T-helper 17 cell (primary cell): Measurements from ENCODE around the gene FLT4. TPM values are rescaled to one million over a fixed set of nuclear protein-coding genes. Genes with fewer than 3 reads are reported as not detected.
"Not testable (repeated sequence)": the region's sequence is repeated elsewhere in the genome, so short reads cannot be mapped to it uniquely, and the experiment has no call there.

Experiments used
- ATAC-seq: fragments of 150-1000 bp; cut with Tn5 transposase; 2 replicates; pipeline ENCODE4 v1.10.0; 2021; ENCODE audit warnings: mild to moderate bottlenecking, moderate library complexity
- DNase-seq, 3 donors: peaks; one replicate each; pipeline versions ENCODE4 v3.0.0 to v3.0.0-alpha.2; 2020 to 2021
- H3K9me3 ChIP-seq: one replicate; pipeline ENCODE4 v1.7.0; 2013; ENCODE audit warnings: low read length, mild to moderate bottlenecking; ENCODE audit not compliant: control insufficient read depth, poor library complexity, severe bottlenecking
- H3K27ac Mint-ChIP-seq: one replicate; pipeline ENCODE4 v1.8.0; 2022; ENCODE audit warnings: mild to moderate bottlenecking, moderate library complexity, mixed read lengths
- H3K27me3 Mint-ChIP-seq: one replicate; pipeline ENCODE4 v1.8.0; 2022; ENCODE audit warnings: mixed read lengths
- H3K36me3 Mint-ChIP-seq: one replicate; pipeline ENCODE4 v1.8.0; 2022; ENCODE audit warnings: low read depth, mixed read lengths
- H3K4me1 Mint-ChIP-seq: one replicate; pipeline ENCODE4 v1.8.0; 2022; ENCODE audit warnings: mild to moderate bottlenecking, mixed read lengths
- H3K4me3 Mint-ChIP-seq: one replicate; pipeline ENCODE4 v1.8.0; 2022; ENCODE audit warnings: mild to moderate bottlenecking, moderate library complexity, mixed read lengths
- total RNA-seq, 4 donors: library from RNA in 2 of 4; stranded (reverse) in 2 of 4; gene quantifications; one replicate each; pipeline ENCODE4 v1.2.3 and lab custom pipeline; 2022 to 2026

FLT4 gene
- total RNA-seq, 2 donors from 2014 or later: 0.57 to 1.5 TPM

DNA sequence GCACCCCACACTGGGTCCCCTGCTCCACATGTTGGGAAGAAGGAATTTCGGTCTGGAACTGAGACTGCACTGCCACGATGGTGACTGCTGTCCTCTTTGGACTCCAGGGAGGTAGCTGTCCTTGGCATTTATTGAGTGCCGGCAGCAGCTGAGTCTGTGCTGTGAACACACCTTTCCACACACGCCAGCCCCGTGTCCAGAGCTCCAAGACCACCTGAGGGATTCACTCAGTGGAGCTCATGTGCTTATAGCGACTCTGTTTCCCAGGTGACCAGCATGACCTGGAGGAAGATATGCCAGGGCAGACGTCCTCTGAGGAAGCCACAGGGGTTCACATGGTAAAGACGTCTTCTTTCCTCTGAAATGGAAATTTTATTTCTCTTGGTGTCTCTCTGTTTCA is 33.2 kb upstream of the FLT4 start:
- ATAC-seq (no peak), DNase-seq (no peak)
- no peaks in the 10 kb centered on the region for H3K9me3 ChIP-seq
- Mint-ChIP-seq H3K4me3 (no peak overlapping the region), H3K36me3 (peaks cover 3% of the 10 kb centered on the region), H3K27ac (no peak overlapping the region), H3K27me3 (peaks cover 51% of the 10 kb centered on the region), H3K4me1 (peaks cover 4% of the 10 kb centered on the region)

DNA sequence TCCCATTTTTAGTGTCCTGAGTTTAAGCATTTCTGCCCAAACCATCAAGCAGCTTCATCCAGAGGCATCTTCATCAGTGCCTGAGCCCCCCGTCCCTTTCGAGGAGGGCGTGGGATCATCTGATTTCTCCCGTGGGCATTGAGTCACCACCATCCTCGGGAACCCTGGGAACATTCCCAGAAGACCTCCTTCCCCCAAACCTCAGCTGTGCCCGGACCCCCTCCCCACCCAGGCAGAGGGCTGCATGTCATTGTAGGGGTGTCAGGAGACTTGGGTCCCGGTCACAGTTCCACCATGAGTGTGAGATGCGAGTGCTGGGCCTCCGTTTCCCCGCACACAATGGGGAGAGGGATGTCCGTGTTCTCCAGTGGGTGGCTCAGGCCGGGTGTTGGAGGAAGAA is 32.6 kb upstream of the FLT4 start:
- H3K36me3 Mint-ChIP-seq: not testable (repeated sequence)

GRCh38 chr5:180678319-180678718 is 28.9 kb upstream of the FLT4 start:
- H3K4me3 Mint-ChIP-seq, H3K4me1 Mint-ChIP-seq, ATAC-seq, H3K9me3 ChIP-seq, DNase-seq, H3K36me3 Mint-ChIP-seq, H3K27ac Mint-ChIP-seq: not testable (repeated sequence)
- H3K27me3 Mint-ChIP-seq: peaks cover 54% of the 10 kb centered on the region

More for the DNA sequence above, 32.6 kb upstream of the FLT4 start:
- H3K27ac Mint-ChIP-seq, H3K9me3 ChIP-seq, H3K4me1 Mint-ChIP-seq, H3K4me3 Mint-ChIP-seq, DNase-seq, ATAC-seq: not testable (repeated sequence)
- H3K27me3 Mint-ChIP-seq: peaks cover 55% of the 10 kb centered on the region

- Mint-ChIP-seq H3K36me3 (peaks cover 7% of the 10 kb centered on the region), H3K4me1 (peaks cover 4% of the 10 kb centered on the region), H3K27ac (no peak overlapping the region), H3K27me3 (peaks cover 45% of the 10 kb centered on the region), H3K4me3 (no peak overlapping the region)
- H3K9me3 ChIP-seq: no peaks in the 10 kb centered on the region
- ATAC-seq: no peak
- DNase-seq: no peak
Observed at GRCh38 chr5:180675036-180675635, 25.7 kb upstream of the FLT4 start.

GRCh38 chr5:180674090-180674475 is 24.7 kb upstream of the FLT4 start:
- Mint-ChIP-seq H3K4me1 (peaks cover 12% of the 10 kb centered on the region), H3K27me3 (peaks cover 37% of the 10 kb centered on the region)
- ATAC-seq, DNase-seq, H3K27ac Mint-ChIP-seq, H3K9me3 ChIP-seq, H3K4me3 Mint-ChIP-seq, H3K36me3 Mint-ChIP-seq: not testable (repeated sequence)

DNA sequence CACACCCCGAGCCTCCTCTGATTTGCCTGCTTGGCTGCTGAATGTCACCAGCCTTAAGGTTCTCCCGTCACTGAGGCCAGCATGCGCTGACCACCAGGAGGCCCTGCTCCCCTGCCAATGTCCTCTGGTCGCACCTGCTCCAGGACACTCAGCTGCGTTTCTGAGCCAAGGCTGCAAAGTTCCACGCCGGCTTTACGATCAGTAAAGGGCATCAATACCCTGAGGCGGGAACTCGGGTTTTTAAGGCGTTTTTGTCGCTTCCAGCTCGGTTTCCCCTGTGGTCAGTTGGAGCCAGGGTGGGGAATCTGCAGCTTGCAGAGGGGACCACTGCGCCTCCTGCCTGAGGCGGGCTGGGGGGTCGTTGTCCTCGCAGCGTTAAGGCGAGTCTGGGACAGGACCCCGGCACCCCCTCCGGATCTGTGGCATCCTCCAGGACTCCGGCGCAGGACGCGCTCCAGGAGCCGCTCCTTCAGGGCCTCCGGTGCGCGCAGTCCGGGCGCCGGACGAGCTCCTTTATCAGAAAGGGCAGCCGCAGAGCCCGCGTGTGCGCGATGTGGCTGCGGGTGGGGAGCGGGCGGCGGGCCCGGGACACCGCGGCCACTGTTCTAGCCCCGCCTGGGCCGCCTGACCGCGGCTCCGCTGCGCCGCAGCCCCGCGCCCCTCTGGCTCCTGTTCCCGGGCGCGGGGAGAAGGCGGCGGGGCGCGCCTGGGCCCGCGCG is 24.1 kb upstream of the FLT4 start:
- Mint-ChIP-seq H3K27me3 (peaks cover 41% of the 10 kb centered on the region), H3K4me1 (peaks cover 12% of the 10 kb centered on the region), H3K36me3 (peaks cover 4% of the 10 kb centered on the region), H3K4me3 (no peak overlapping the region), H3K27ac (no peak overlapping the region)
- DNase-seq: no peak
- no peaks in the 10 kb centered on the region for H3K9me3 ChIP-seq
- no peak for ATAC-seq

DNA sequence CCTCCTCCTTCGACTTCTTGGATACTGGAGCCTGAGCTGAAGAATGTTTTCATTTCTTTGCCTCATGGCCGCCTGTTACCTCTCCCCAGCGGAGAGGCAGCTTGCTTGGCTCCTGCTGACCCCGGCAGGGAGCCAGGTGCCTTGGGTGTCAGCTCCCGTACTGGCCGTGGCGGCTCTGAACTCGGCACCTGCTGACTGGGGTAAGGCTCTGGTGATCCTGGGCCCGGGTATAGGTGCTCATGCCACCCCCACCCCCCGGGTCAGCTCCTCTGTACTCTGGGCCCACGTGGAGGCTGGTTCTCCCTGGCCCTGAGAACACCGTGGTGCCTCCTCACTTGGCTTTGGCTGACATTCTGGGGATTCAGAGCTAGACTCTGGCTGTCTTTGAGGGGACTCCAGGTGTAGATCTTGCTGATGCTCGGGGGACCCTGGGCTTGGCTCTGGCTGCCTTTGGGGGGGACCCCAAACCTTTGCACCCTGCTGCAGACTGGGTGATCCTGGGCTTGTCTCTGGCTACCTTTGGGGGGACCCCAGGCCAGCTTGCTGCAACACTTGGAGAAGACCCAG is 22.6 kb upstream of the FLT4 start:
- Mint-ChIP-seq H3K4me1 (peaks cover 12% of the 10 kb centered on the region), H3K27me3 (peaks cover 32% of the 10 kb centered on the region)
- ATAC-seq, H3K36me3 Mint-ChIP-seq, H3K9me3 ChIP-seq, H3K4me3 Mint-ChIP-seq, H3K27ac Mint-ChIP-seq, DNase-seq: not testable (repeated sequence)

DNA sequence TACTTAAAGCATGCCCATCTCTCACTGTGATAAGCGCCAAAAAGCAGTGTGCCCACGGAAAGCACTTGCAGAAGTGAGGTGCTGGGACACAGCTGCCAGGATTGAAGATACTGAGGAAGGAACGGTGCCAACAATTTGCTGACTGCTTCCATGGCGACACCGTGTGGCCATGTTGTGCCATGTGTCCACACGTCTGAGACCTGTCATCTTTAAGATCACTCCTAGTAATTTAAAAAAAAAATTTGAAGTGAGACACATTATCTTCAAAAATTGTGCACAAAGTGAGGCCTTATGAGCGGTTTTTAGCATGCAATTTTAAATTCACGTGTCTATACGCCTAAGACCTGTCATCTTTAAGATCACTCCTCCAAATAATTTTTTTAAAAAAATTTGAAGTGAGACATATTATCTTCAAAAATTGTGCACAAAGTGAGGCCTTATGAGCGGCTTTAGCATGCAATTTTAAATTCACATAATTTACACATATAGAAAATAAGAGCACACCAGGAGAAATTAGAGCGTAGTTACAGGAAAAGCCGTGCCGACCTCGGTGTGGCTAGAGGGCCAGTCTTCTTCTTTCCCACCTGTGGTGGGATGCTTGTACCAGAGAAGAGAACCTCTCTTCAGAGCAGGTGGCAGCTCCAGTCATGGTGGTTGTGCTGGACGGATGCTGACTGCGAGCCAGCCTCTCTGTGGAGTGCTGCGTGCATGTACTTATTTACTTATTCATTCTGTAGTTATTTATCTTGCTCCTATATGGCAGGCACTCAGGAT is 21.4 kb upstream of the FLT4 start:
- H3K4me3 Mint-ChIP-seq: no peak overlapping the region
- H3K27ac Mint-ChIP-seq: no peak overlapping the region
- H3K27me3 Mint-ChIP-seq: peaks cover 24% of the 10 kb centered on the region
- no peak for DNase-seq
- H3K4me1 Mint-ChIP-seq: peaks cover 12% of the 10 kb centered on the region
- ATAC-seq: peak; percentile 64
- peaks cover 4% of the 10 kb centered on the region for H3K36me3 Mint-ChIP-seq
- H3K9me3 ChIP-seq: no peaks in the 10 kb centered on the region

GRCh38 chr5:180670157-180670556 is 20.8 kb upstream of the FLT4 start:
- Mint-ChIP-seq H3K27me3 (peaks cover 21% of the 10 kb centered on the region), H3K4me3 (no peak overlapping the region), H3K27ac (no peak overlapping the region), H3K4me1 (peaks cover 12% of the 10 kb centered on the region), H3K36me3 (peaks cover 4% of the 10 kb centered on the region)
- DNase-seq: no peak
- no peak for ATAC-seq
- H3K9me3 ChIP-seq: no peaks in the 10 kb centered on the region

GRCh38 chr5:180669661-180670060 is 20.3 kb upstream of the FLT4 start:
- H3K4me3 Mint-ChIP-seq: no peak overlapping the region
- peaks cover 12% of the 10 kb centered on the region for H3K4me1 Mint-ChIP-seq
- no peaks in the 10 kb centered on the region for H3K9me3 ChIP-seq
- ATAC-seq: no peak
- peaks cover 2% of the 10 kb centered on the region for H3K36me3 Mint-ChIP-seq
- peak overlapping the region; percentile 29 for H3K27ac Mint-ChIP-seq
- peaks cover 18% of the 10 kb centered on the region for H3K27me3 Mint-ChIP-seq
- DNase-seq: no peak

- DNase-seq (no peak), ATAC-seq (no peak)
- no peaks in the 10 kb centered on the region for H3K9me3 ChIP-seq
- Mint-ChIP-seq H3K27me3 (peaks cover 20% of the 10 kb centered on the region), H3K4me1 (peaks cover 12% of the 10 kb centered on the region), H3K4me3 (no peak overlapping the region), H3K27ac (peak overlapping the region; percentile 29), H3K36me3 (no peaks in the 10 kb centered on the region)
Observed at GRCh38 chr5:180668835-180669596, 19.6 kb upstream of the FLT4 start.

DNA sequence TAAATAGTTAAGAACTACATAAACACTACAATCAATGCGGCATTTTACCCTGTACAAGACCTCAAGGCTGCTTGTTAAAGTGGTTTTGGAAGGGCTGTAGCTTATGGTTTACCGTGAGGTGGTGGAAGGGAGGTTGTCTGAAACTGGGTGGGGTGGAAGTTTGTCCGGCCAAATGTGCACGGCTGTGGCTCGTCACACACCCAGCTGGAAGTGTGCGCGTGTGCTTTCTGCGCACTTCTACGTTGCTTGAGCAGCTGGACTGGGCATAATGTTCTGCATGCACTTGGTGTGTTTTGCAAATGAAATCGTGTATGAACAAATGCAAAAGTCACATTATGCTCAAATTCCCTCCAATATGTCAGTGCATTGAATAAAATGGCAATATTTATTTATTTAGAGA is 17.4 kb upstream of the FLT4 start:
- ATAC-seq (no peak), DNase-seq (no peak)
- no peak overlapping the region for H3K4me3 Mint-ChIP-seq
- peaks cover 12% of the 10 kb centered on the region for H3K4me1 Mint-ChIP-seq
- H3K27ac Mint-ChIP-seq: peak overlapping the region; percentile 37
- H3K9me3 ChIP-seq: no peaks in the 10 kb centered on the region
- H3K36me3 Mint-ChIP-seq: no peaks in the 10 kb centered on the region
- peaks cover 30% of the 10 kb centered on the region for H3K27me3 Mint-ChIP-seq
